ENCODE data around the gene RANBP6. TPM values are rescaled to one million over a fixed set of nuclear protein-coding genes. Genes with fewer than 3 reads are reported as not detected.

Gene RANBP6
- total RNA-seq, 1 experiment from 2014 or later, result 7.9 TPM

DNA sequence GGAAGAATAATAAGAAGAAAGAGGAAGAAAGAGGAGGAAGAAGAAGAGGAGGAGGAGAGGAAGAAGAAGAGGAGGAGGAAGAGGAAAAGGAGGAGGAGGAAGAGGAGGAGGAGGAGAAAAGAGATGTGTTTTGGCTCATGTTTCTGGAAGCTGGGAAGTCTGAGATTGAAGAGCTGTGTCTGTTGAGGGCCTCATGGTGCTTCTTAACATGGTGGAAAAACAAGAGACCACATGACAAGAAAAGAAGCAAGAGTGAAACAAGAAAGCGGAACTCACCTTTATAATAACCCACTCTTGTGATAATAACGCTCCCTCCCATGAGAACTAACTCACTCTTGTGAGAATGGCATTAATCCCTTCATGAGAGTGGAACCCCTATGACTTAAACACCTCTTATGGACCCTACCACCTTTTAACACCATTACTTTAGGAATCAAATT, 36.1 kb upstream of the RANBP6 start:
- ChIA-PET POLR2A (ENCODE audit: unreplicated experiment) (no interaction called here), CTCF (no interaction called here)
- H3K4me3 ChIP-seq, result no peak overlapping the region
- H4K20me1 ChIP-seq (ENCODE audit: insufficient read depth), result no peaks in the 10 kb centered on the region
- H3K27ac ChIP-seq, result no peak overlapping the region
- H3K4me1 ChIP-seq (replicated peaks; ENCODE audit: insufficient read depth), result peaks cover 9% of the 10 kb centered on the region; the same call in 1 of the 2 replicates
- no peak for TF ChIP-seq CTCF (conservative IDR thresholded peaks at IDR 0.05)
- TF ChIP-seq EZH2 (IDR thresholded peaks at IDR 0.05; ENCODE audit: low read depth), result no peak
- peaks cover 3% of the 10 kb centered on the region; the same call in 1 of the 2 replicates for H3F3A ChIP-seq (ENCODE audit: insufficient read depth, low read depth)
- no peaks in the 10 kb centered on the region for H3K79me2 ChIP-seq (ENCODE audit: low read depth)
- intact Hi-C loops (cut with micrococcal nuclease; ENCODE audit: unreplicated experiment), result loop anchor here (10.0 kb wide), 1 partner anchor 513 kb away; no protein-coding TSS in a partner anchor
- no TSS peak for BruUV-seq (replicated peaks)
- no peaks in the 10 kb centered on the region for H3K27me3 ChIP-seq (ENCODE audit: insufficient read depth, low read depth)
- DNase-seq, result no peak
- H3K4me2 ChIP-seq, result no peak overlapping the region
- H3K9me2 ChIP-seq (ENCODE audit: insufficient read depth), result no peaks in the 10 kb centered on the region
- H2AFZ ChIP-seq, result no peak overlapping the region
- no peaks in the 10 kb centered on the region for H3K36me3 ChIP-seq (ENCODE audit: low read depth)
- H3K9me3 ChIP-seq (ENCODE audit: insufficient read depth, low read depth), result no peaks in the 10 kb centered on the region

GRCh38 chr9:6049798-6050197, 34.4 kb upstream of the RANBP6 start:
- Histone ChIP-seq H3K27me3 (ENCODE audit: insufficient read depth, low read depth) (no peaks in the 10 kb centered on the region), H3K4me1 (replicated peaks; ENCODE audit: insufficient read depth) (peaks cover under 1% of the 10 kb centered on the region; the same call in 1 of the 2 replicates), H4K20me1 (ENCODE audit: insufficient read depth) (no peaks in the 10 kb centered on the region), H2AFZ (no peak overlapping the region), H3K9me3 (ENCODE audit: insufficient read depth, low read depth) (no peaks in the 10 kb centered on the region), H3K79me2 (ENCODE audit: low read depth) (no peaks in the 10 kb centered on the region), H3K27ac (no peak overlapping the region), H3K4me3 (no peak overlapping the region), H3F3A (ENCODE audit: insufficient read depth, low read depth) (no peaks in the 10 kb centered on the region), H3K36me3 (ENCODE audit: low read depth) (no peaks in the 10 kb centered on the region), H3K9me2 (ENCODE audit: insufficient read depth) (no peaks in the 10 kb centered on the region), H3K4me2 (no peak overlapping the region)
- CTCF ChIA-PET, result no interaction called here
- POLR2A ChIA-PET (ENCODE audit: unreplicated experiment), result interaction anchor here (0.6 kb wide), 1 partner anchor 501 kb away, joined by 3 read pairs; no protein-coding TSS in a partner anchor
- peak in 1 of 2 experiments; percentile 2 for DNase-seq
- BruUV-seq (replicated peaks), result no TSS peak
- intact Hi-C loops (cut with micrococcal nuclease; ENCODE audit: unreplicated experiment), result loop anchor here (10.0 kb wide), 1 partner anchor 515 kb away; no protein-coding TSS in a partner anchor
- no peak for TF ChIP-seq EZH2 (IDR thresholded peaks at IDR 0.05; ENCODE audit: low read depth)
- TF ChIP-seq CTCF (conservative IDR thresholded peaks at IDR 0.05), result peak; percentile 51

- Histone ChIP-seq H3K9me2 (ENCODE audit: insufficient read depth) (no peaks in the 10 kb centered on the region), H3K9me3 (ENCODE audit: insufficient read depth, low read depth) (no peaks in the 10 kb centered on the region), H3K79me2 (ENCODE audit: low read depth) (no peaks in the 10 kb centered on the region), H3K4me2 (no peak overlapping the region), H4K20me1 (ENCODE audit: insufficient read depth) (no peaks in the 10 kb centered on the region), H3K27ac (no peak overlapping the region), H2AFZ (no peak overlapping the region), H3K4me3 (no peak overlapping the region), H3F3A (ENCODE audit: insufficient read depth, low read depth) (no peaks in the 10 kb centered on the region), H3K27me3 (ENCODE audit: insufficient read depth, low read depth) (no peaks in the 10 kb centered on the region), H3K4me1 (replicated peaks; ENCODE audit: insufficient read depth) (no peaks in the 10 kb centered on the region), H3K36me3 (ENCODE audit: low read depth) (no peaks in the 10 kb centered on the region)
- intact Hi-C loops (cut with micrococcal nuclease; ENCODE audit: unreplicated experiment), result no loop called here
- DNase-seq, result no peak
- BruUV-seq (replicated peaks), result no TSS peak
- CTCF ChIA-PET, result no interaction called here
- POLR2A ChIA-PET (ENCODE audit: unreplicated experiment), result no interaction called here
- TF ChIP-seq CTCF (conservative IDR thresholded peaks at IDR 0.05) (no peak), EZH2 (IDR thresholded peaks at IDR 0.05; ENCODE audit: low read depth) (no peak)
Observed at GRCh38 chr9:6048039-6048438, 32.6 kb upstream of the RANBP6 start.
